H9 (cell line): Measurements from ENCODE around the gene ARPP21. TPM values are rescaled to one million over a fixed set of nuclear protein-coding genes. Genes with fewer than 3 reads are reported as not detected.

Source experiments
- DNase-seq: peaks from one replicate; pipeline ENCODE4 v3.0.0-alpha.2; 2017
- H2AFZ ChIP-seq: one replicate; pipeline ENCODE4 v1.6.1; 2013; ENCODE audit warnings: mild to moderate bottlenecking, low read length, control low read depth, moderate library complexity
- H2AK5ac ChIP-seq: 2 replicates; pipeline ENCODE4 v1.6.1; 2013; ENCODE audit warnings: low read length, control low read depth, mixed read lengths; ENCODE audit not compliant: insufficient read length
- H2BK120ac ChIP-seq: one replicate; pipeline ENCODE4 v1.6.1; 2013; ENCODE audit warnings: low read depth, mild to moderate bottlenecking, low read length, control low read depth, inconsistent platforms; ENCODE audit not compliant: poor library complexity, severe bottlenecking
- H2BK12ac ChIP-seq: 2 replicates; pipeline ENCODE4 v1.6.1; 2013; ENCODE audit warnings: low read length, control low read depth, mixed read lengths, low read depth; ENCODE audit not compliant: insufficient read length
- H2BK15ac ChIP-seq: 2 replicates; pipeline ENCODE4 v1.6.1; 2013; ENCODE audit warnings: low read depth, low read length, control low read depth
- H2BK20ac ChIP-seq: one replicate; pipeline ENCODE4 v1.6.1; 2013; ENCODE audit warnings: low read depth, mild to moderate bottlenecking, low read length, control low read depth, inconsistent platforms; ENCODE audit not compliant: poor library complexity, severe bottlenecking
- H2BK5ac ChIP-seq: 2 replicates; pipeline ENCODE4 v1.6.1; 2013; ENCODE audit warnings: low read length, control low read depth, mixed read lengths; ENCODE audit not compliant: insufficient read length
- H3K14ac ChIP-seq: 2 replicates; pipeline ENCODE4 v1.6.1; 2013; ENCODE audit warnings: low read length, control low read depth; ENCODE audit not compliant: insufficient read depth
- H3K18ac ChIP-seq: 2 replicates; pipeline ENCODE4 v1.6.1; 2013; ENCODE audit warnings: low read depth, mild to moderate bottlenecking, mixed read lengths, low read length, control low read depth; ENCODE audit not compliant: insufficient read length
- H3K23ac ChIP-seq: 2 replicates; pipeline ENCODE4 v1.6.1; 2013; ENCODE audit warnings: low read length, control low read depth, mixed read lengths, low read depth; ENCODE audit not compliant: insufficient read length
- H3K23me2 ChIP-seq: 2 replicates; pipeline ENCODE4 v1.6.1; 2013; ENCODE audit warnings: low read depth, mild to moderate bottlenecking, mixed read lengths, low read length, control low read depth; ENCODE audit not compliant: insufficient read length, poor library complexity, severe bottlenecking
- H3K27ac ChIP-seq: 2 replicates; pipeline ENCODE4 v1.5.1; 2013; ENCODE audit warnings: low read length, control low read depth, mixed read lengths, low read depth; ENCODE audit not compliant: insufficient read length
- H3K27me3 ChIP-seq: 2 replicates; pipeline ENCODE4 v1.6.1; 2013; ENCODE audit warnings: low read length, control low read depth, inconsistent platforms; ENCODE audit not compliant: insufficient read depth
- H3K4ac ChIP-seq: 2 replicates; pipeline ENCODE4 v1.6.1; 2013; ENCODE audit warnings: low read depth, mild to moderate bottlenecking, control low read depth, inconsistent platforms, low read length, moderate library complexity
- H3K4me1 ChIP-seq: 2 replicates; pipeline ENCODE4 v1.6.1; 2013; ENCODE audit warnings: low read length, control low read depth, inconsistent platforms; ENCODE audit not compliant: insufficient read depth
- H3K4me2 ChIP-seq: 2 replicates; pipeline ENCODE4 v1.6.1; 2013; ENCODE audit warnings: low read length, control low read depth, mixed read lengths; ENCODE audit not compliant: insufficient read length, insufficient read depth
- H3K56ac ChIP-seq: 2 replicates; pipeline ENCODE4 v1.6.1; 2013; ENCODE audit warnings: low read depth, mild to moderate bottlenecking, mixed read lengths, low read length, control low read depth; ENCODE audit not compliant: insufficient read length
- H3K79me1 ChIP-seq: 2 replicates; pipeline ENCODE4 v1.6.1; 2013; ENCODE audit warnings: low read depth, mild to moderate bottlenecking, moderate library complexity, low read length, control low read depth, inconsistent platforms; ENCODE audit not compliant: insufficient read depth, poor library complexity, severe bottlenecking
- H3K79me2 ChIP-seq: 2 replicates; pipeline ENCODE4 v1.6.1; 2013; ENCODE audit warnings: low read length, control low read depth, inconsistent platforms; ENCODE audit not compliant: insufficient read depth
- H3K9ac ChIP-seq: 2 replicates; pipeline ENCODE4 v1.6.1; 2013; ENCODE audit warnings: low read length, control low read depth, mixed read lengths; ENCODE audit not compliant: insufficient read length; ENCODE audit errors: extremely low read depth
- H3K9me3 ChIP-seq: one replicate; pipeline ENCODE4 v1.6.1; 2013; ENCODE audit warnings: low read depth, low read length, inconsistent platforms; ENCODE audit not compliant: control insufficient read depth
- H3T11ph ChIP-seq: one replicate; pipeline ENCODE4 v1.6.1; 2013; ENCODE audit warnings: mild to moderate bottlenecking, low read length, control low read depth, inconsistent platforms
- H4K20me1 ChIP-seq: one replicate; pipeline ENCODE4 v1.6.1; 2013; ENCODE audit not compliant: control insufficient read depth, insufficient read length, insufficient read depth
- H4K5ac ChIP-seq: 2 replicates; pipeline ENCODE4 v1.6.1; 2013; ENCODE audit warnings: low read depth, mild to moderate bottlenecking, mixed read lengths, low read length, control low read depth; ENCODE audit not compliant: insufficient read length
- H4K8ac ChIP-seq: replicated peaks from 2 replicates; pipeline ENCODE4 v1.6.1; 2013; ENCODE audit warnings: low read length, control low read depth, mixed read lengths, low read depth; ENCODE audit not compliant: insufficient read length
- H4K91ac ChIP-seq: 2 replicates; pipeline ENCODE4 v1.6.1; 2013; ENCODE audit warnings: low read depth, mild to moderate bottlenecking, moderate library complexity, mixed read lengths, low read length, control low read depth; ENCODE audit not compliant: insufficient read length
- H3K27ac Mint-ChIP-seq, 3 experiments: 2 replicates in 2 of 3; 3 replicates in 1 of 3; pipeline ENCODE4 v1.8.0; 2020 to 2021; ENCODE audit warnings: mixed read lengths in 3 of 3, mild to moderate bottlenecking in 1 of 3, moderate library complexity in 1 of 3
- H3K27me3 Mint-ChIP-seq: 2 replicates; pipeline ENCODE4 v1.8.0; 2021; ENCODE audit warnings: low read depth, mild to moderate bottlenecking, moderate library complexity, mixed read lengths
- H3K36me3 Mint-ChIP-seq, 3 experiments: 2 replicates in 2 of 3; 3 replicates in 1 of 3; pipeline ENCODE4 v1.8.0; 2020 to 2021; ENCODE audit warnings: low read depth in 3 of 3, mixed read lengths in 3 of 3; ENCODE audit not compliant: insufficient read depth in 1 of 3
- H3K4me1 Mint-ChIP-seq, 2 experiments: 2 replicates each; pipeline ENCODE4 v1.8.0; 2020; ENCODE audit warnings: mixed read lengths in 2 of 2
- H3K4me3 Mint-ChIP-seq, 2 experiments: 2 replicates in 1 of 2; 3 replicates in 1 of 2; pipeline ENCODE4 v1.8.0; 2020 to 2021; ENCODE audit warnings: mild to moderate bottlenecking in 2 of 2, mixed read lengths in 2 of 2, moderate library complexity in 1 of 2
- H3K9me3 Mint-ChIP-seq, 2 experiments: 2 replicates in 1 of 2; 3 replicates in 1 of 2; pipeline ENCODE4 v1.8.0; 2020; ENCODE audit warnings: mild to moderate bottlenecking in 2 of 2, mixed read lengths in 2 of 2, moderate library complexity in 1 of 2
- CTCF ChIP-seq: fragments of 200-600 bp; sonication (generic); conservative IDR thresholded peaks from 3 replicates; pipeline ENCODE4 v1.8.0; 2021; ENCODE audit warnings: antibody characterized with exemption, mild to moderate bottlenecking
- WGBS: extraction: QIAGEN DNeasy Blood & Tissue Kit; methylation state at CpG from one replicate; pipeline ENCODE4 v1.1.7; 2013; ENCODE audit warnings: missing lambda C conversion rate, low lambda C conversion rate, mixed read lengths; ENCODE audit not compliant: insufficient read length; ENCODE audit errors: extremely low coverage; 5-methylcytosine and 5-hydroxymethylcytosine counted together
- total RNA-seq: library from RNA; stranded (reverse); gene quantifications from 2 replicates; pipeline ENCODE4 v1.2.1, GENCODE V29; 2021

Gene ARPP21
- total RNA-seq, 1 experiment from 2014 or later, result not detected

GRCh38 chr3:35789042-35789831 lies 149.9 kb downstream of the ARPP21 start:
- H2AK5ac ChIP-seq, result no peak overlapping the region
- Mint-ChIP-seq H3K9me3 (no peaks in the 10 kb centered on the region), H3K27ac (no peak overlapping the region), H3K4me3 (no peak overlapping the region), H3K4me1 (no peaks in the 10 kb centered on the region), H3K36me3 (no peaks in the 10 kb centered on the region), H3K27me3 (no peaks in the 10 kb centered on the region)
- H2BK120ac ChIP-seq, result no peak overlapping the region
- no peak overlapping the region for H2BK15ac ChIP-seq
- no peaks in the 10 kb centered on the region for H3K79me1 ChIP-seq
- H3K79me2 ChIP-seq, result no peaks in the 10 kb centered on the region
- H4K20me1 ChIP-seq, result no peaks in the 10 kb centered on the region
- H3K23ac ChIP-seq, result no peak overlapping the region
- no peak overlapping the region for H2AFZ ChIP-seq
- H3K4me2 ChIP-seq, result no peak overlapping the region
- H2BK5ac ChIP-seq, result no peak overlapping the region
- no peak overlapping the region for H2BK12ac ChIP-seq
- H3K23me2 ChIP-seq, result no peaks in the 10 kb centered on the region
- no peak overlapping the region for H3T11ph ChIP-seq
- no peak overlapping the region for H3K18ac ChIP-seq
- H3K56ac ChIP-seq, result no peak overlapping the region
- no peak overlapping the region for H4K91ac ChIP-seq
- H3K9me3 ChIP-seq, result no peaks in the 10 kb centered on the region
- H4K5ac ChIP-seq, result no peak overlapping the region
- WGBS, result no CpG with 5 or more reads among the region's 4 CpGs
- no peaks in the 10 kb centered on the region for H3K27me3 ChIP-seq
- no peak overlapping the region for H3K27ac ChIP-seq
- no peak for TF ChIP-seq CTCF
- no peak overlapping the region for H3K4ac ChIP-seq
- DNase-seq, result no peak
- H4K8ac ChIP-seq, result no peak overlapping the region
- H3K4me1 ChIP-seq, result no peaks in the 10 kb centered on the region
- no peak overlapping the region for H3K9ac ChIP-seq
- no peak overlapping the region for H2BK20ac ChIP-seq
- H3K14ac ChIP-seq, result no peak overlapping the region
